NCI-H187 treated with DMSO at 0.1 percent for 48 hours (cell line): Measurements from ENCODE around the gene CCDC28B.
A peak's percentile ranks its signal among the peaks of the same experiment; 100 is the strongest.

ENCODE experiments used
- DNase-seq: peaks from one replicate; lab custom pipeline; 2025; lab: John Stamatoyannopoulos, UW

CCDC28B gene

DNA sequence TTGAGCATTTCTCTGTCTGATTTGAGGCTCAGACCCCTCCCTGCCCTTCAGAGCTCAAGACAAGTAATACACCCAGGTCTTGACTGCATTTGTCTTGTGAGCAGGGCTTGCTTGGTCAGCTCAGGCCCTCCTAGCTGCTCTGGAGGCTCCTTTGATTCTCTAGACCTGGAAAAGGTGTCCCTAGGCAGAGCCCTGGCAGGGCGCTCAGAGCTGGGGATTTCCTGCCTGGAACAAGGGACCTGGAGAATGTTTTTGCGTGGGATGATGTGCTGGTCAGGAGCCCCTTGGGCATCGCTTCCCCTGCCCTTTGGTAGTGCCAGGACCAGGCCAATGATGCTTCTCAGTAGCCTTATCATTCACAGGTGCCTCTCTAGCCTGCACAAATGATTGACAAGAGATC lies 4.9 kb upstream of the CCDC28B start:
- no peak for DNase-seq

DNA sequence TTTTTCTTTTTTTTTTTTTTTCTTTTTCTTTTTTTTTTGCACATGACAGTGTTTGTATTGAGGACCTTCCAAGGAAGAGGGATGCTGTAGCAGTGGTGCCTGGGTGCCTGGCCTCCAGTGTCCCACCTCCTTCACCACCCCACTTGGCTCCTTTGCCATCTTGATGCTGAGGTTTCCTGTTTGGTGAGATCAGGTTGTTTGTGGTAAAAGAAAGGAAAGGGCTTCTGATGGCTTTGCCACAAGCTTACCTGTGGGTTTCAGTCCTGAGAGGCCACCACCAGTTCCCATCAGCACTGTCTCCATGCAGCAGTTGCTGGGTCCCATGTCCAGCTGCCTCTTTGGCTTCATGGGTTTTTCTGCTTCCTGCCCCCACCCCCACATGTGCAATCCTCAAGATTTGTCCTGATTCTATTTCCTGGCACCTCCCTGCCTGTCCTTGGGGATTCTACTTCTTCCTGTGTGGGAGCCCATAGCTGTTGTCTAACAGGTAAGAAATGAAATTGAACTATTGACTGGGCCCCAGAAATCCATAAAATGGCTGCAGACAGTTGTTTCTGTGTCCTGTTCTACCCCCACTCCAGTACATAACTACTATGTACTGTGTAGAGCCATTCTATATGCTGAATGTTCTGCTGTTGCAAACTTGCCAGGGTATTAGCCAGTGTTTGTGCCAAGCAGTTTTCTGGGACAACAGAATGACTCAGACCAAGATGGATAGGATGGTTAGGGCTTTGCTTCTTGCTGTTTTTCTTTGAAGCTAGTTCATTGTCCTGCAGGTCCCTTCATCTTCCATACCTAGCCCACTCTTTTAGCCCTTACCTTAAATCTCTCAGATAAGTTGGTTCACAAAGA lies 4.2 kb upstream of the CCDC28B start:
- DNase-seq, result no peak

DNA sequence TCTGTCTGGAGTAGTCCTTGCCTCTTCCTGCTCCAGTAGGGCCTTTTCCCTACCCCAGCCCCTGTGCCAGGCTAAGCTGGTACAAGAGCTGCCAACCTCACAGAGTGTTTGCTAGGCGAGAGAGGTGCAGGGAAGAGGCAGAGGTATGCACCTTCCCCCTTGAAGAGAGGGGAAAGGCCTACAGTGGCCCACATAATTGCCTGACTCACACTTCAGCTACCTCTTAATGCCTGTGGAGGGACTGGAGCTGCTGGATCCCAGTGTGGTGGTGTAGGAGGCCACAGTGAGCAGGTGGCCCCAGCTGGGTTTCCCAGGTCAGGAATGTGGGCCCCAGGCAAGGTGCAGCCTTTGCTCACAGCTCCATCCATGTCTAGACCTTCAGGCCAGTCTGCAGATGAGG lies 3.3 kb upstream of the CCDC28B start:
- no peak for DNase-seq

- DNase-seq, result no peak
Observed at GRCh38 chr1:32197837-32198236, 2.6 kb upstream of the CCDC28B start.

DNA sequence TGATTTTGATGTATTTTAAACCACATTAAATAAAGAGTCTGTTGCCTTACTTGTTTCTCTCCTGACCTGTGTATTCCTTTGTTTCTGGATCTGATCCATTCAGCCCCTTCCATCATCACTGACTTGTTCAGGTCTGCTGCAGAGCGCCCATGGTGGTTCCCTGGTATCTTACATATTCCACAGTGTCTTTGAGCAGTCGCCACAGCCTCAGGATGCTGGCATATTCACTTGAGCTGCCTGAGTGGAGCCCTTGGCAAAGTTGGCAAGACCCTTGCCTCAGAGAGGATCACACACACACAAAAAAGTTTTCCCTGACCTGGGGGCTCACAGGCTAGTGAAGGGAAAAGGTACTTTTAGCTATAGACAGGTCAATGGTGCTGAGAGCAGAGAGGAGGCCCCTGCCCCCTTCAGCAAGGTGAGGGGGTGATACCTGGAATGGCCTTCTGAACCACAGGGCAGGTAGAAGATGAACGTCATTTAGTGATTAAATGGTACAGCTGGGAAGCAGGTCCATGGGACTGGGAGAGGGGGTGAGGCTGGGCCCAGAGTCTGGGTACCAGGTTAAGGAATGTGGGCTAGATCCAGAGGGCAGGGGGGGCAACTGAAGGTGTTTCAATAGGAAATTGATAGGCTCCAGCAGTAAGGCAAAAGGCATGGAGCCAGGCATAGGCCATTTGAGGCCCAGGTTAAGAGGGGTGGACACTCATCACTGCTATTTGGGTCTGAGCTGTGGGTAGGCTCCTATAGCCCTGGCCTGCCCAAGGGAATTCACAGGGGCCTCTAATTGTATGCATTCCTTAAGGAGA lies 2.0 kb upstream of the CCDC28B start:
- DNase-seq, result no peak

- DNase-seq, result no peak
Observed at GRCh38 chr1:32199043-32199716, 1.2 kb upstream of the CCDC28B start.

- DNase-seq, result no peak
Observed at GRCh38 chr1:32199717-32200072, 700 bp upstream of the CCDC28B start.

DNA sequence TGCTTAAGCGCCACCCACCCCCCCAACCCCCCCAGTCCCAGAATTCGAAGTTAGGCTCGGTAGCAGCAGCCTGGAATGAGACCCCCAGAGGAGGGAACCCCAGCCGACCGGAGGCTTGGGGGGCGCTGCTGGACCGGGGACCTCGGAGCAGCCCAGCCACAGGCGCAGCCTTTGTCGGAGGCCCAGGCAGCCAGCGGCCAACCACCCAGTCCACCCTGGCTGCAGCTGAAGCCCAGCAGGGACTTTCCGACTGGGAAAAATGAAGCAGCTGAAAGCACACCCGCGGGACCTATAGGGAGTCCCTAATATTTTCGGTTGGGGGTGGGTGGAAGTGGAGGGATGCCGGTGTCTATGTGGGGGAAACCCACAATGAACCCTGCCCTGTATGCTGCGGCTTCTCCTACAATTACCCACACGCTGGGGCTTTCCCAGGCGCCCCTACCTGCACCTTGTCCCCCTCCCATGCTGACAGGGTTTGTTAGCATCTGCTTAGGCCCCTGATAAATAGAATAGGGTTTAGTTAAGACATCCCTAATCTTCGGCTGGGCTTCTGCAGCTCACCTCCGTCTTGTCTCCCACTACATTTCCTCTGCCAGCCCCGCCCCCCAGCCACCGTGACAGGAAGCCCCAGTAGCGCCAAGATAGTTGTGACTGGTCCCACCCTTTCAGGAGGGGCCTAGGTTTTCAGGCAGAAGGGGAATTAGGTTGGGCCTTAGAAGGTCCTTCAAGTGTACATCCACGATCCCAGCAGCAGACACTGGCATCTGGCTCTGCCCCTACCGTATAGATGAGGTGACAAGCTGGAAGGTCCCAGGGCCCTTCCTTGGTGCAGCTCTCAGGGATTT lies 838 bp downstream of the CCDC28B start:
- no peak for DNase-seq

DNA sequence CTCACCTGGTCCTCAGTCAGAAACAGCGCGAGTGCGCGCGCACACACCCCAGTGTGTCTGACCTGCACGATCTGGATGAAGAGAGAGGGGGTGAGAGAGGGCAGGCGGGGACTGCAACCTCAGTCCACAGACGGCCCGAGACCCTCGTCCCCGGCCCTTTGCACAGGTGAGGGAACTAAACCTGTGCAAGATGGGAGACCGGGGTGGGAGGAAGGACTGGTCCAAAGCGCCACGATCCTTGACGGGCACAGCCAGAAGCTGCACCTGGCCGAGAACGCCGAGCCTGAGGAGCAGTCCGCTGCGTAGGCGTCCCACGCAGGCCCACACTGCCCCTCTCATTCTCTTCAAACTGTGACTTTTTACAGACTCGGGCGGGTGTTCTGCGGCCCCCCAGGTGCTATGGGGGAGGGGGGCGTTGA lies 4.6 kb downstream of the CCDC28B start:
- no peak for DNase-seq

GRCh38 chr1:32205401-32206370 lies 5.3 kb downstream of the CCDC28B start, which contains the start of gene IQCC:
IQCC (plus strand) TSS chr1:32205671; CDS start chr1:32205682, 11 bp downstream.
- DNase-seq, result peak; percentile 50

DNA sequence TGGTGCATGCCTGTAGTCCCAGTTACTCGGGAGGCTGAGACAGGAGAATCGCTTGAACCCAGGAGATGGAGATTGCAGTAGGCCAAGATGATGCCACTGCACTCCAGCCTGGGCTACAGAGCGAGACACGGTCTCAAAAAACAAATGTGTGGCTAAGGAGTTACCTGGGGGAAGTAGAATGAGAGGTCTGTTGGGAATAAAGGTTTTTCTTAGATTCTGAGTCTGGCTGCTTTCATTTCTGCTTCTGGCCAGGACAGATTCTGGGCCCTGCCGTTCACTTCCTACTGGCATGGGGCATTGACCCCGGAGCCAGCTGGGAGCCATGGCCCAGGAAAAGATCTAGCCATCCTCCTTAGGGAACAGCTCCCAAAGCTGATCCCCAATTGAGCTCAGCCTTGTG lies 8.1 kb downstream of the CCDC28B start:
- no peak for DNase-seq

DNA sequence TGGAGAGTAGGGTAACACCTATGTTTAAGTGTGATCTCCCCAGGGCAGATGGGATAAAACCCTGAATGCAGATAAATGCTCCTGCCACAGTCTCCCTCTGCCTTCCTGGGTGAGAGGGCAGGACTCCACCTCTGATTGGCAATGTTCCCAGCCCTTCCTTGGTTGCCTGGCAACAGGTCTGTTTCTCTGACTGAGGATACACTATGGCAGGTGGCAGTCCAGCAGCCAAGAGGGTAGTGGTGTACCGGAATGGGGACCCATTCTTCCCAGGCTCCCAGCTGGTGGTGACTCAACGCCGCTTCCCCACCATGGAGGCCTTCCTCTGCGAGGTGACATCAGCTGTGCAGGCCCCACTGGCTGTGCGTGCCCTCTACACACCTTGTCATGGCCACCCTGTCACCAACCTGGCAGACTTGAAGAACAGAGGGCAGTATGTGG lies 8.5 kb downstream of the CCDC28B start, which contains the start of gene DCDC2B:
TSS of gene DCDC2B (plus strand) at position 199 of the 438 bp plus-strand sequence. CDS start at position 204, 5 bp downstream.
- DNase-seq, result peak; percentile 74

GRCh38 chr1:32215629-32216480 lies 15.5 kb downstream of the CCDC28B start:
- peak; percentile 55 for DNase-seq

GRCh38 chr1:32216566-32216965 lies 16.2 kb downstream of the CCDC28B start:
- DNase-seq, result no peak

GRCh38 chr1:32219022-32219421 lies 18.6 kb downstream of the CCDC28B start:
- DNase-seq, result no peak

- DNase-seq, result no peak
Observed at GRCh38 chr1:32220746-32221580, 20.6 kb downstream of the CCDC28B start.

- no peak for DNase-seq
Observed at GRCh38 chr1:32221581-32221979, 21.2 kb downstream of the CCDC28B start.
